NB4 (cell line): Measurements from ENCODE around the gene SH3PXD2A.

Experiments
- POLR2A ChIP-seq: IDR thresholded peaks from 2 replicates; pipeline ENCODE4 v1.6.1; 2011; ENCODE audit warnings: mild to moderate bottlenecking; ENCODE audit not compliant: insufficient read length; ENCODE audit errors: extremely low read depth
- TF ChIP-seq, protein P1 (sequence below): IDR thresholded peaks from one replicate; pipeline ENCODE4 v1.5.1; 2012; ENCODE audit warnings: low read depth, low read length

DNA sequence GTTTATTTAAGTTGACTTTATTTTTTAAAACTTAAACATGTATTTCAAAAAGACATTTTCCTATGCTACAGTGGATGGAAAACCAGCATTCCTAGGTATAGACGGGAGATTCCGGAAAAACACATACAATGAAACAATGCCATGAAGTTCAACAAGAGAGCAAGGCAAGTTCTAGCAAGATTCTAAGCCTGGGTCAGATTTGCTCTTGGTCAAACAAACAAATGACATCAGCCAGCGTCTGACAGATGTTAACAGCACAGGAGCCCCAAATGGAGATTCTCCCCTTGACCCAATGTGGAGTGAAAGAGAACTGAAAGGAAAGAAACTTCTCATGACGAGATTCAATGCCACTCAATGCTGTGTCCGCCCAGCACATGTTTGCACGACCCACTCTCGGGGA lies 212.0 kb downstream of the SH3PXD2A start:
- TF ChIP-seq, protein P1, sequence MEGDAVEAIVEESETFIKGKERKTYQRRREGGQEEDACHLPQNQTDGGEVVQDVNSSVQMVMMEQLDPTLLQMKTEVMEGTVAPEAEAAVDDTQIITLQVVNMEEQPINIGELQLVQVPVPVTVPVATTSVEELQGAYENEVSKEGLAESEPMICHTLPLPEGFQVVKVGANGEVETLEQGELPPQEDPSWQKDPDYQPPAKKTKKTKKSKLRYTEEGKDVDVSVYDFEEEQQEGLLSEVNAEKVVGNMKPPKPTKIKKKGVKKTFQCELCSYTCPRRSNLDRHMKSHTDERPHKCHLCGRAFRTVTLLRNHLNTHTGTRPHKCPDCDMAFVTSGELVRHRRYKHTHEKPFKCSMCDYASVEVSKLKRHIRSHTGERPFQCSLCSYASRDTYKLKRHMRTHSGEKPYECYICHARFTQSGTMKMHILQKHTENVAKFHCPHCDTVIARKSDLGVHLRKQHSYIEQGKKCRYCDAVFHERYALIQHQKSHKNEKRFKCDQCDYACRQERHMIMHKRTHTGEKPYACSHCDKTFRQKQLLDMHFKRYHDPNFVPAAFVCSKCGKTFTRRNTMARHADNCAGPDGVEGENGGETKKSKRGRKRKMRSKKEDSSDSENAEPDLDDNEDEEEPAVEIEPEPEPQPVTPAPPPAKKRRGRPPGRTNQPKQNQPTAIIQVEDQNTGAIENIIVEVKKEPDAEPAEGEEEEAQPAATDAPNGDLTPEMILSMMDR: no peak
- no peak for TF ChIP-seq POLR2A
